ENCODE results near the gene SETMAR. TPM values are rescaled to one million over a fixed set of nuclear protein-coding genes. Genes with fewer than 3 reads are reported as not detected.
A peak's percentile ranks its signal among the peaks of the same experiment; 100 is the strongest.
"Not testable (repeated sequence)": the region's sequence is repeated elsewhere in the genome, so short reads cannot be mapped to it uniquely, and the experiment has no call there.

The SETMAR gene
- total RNA-seq, 2 experiments from 2014 or later: 11.7 to 13.8 TPM

GRCh38 chr3:4294616-4295327 is 8.4 kb upstream of the SETMAR start:
- Mint-ChIP-seq H3K9me3 (no peaks in the 10 kb centered on the region), H3K4me1 (ENCODE audit: low read depth) (peaks cover 7% of the 10 kb centered on the region), H3K27me3 (no peaks in the 10 kb centered on the region), H3K27ac (no peak overlapping the region), H3K4me3 (no peak overlapping the region), H3K36me3 (no peaks in the 10 kb centered on the region)
- ChIA-PET POLR2A (no interaction called here), CTCF (no interaction called here)
- intact Hi-C loops (cut with micrococcal nuclease): loop anchor here (10.0 kb wide), 1 partner anchor 290 kb away; no protein-coding TSS in a partner anchor
- no peak for DNase-seq

GRCh38 chr3:4296454-4296853 is 6.7 kb upstream of the SETMAR start:
- POLR2A ChIA-PET, CTCF ChIA-PET, H3K4me3 Mint-ChIP-seq: not testable (repeated sequence)

GRCh38 chr3:4297486-4297885 is 5.7 kb upstream of the SETMAR start:
- H3K9me3 Mint-ChIP-seq: no peaks in the 10 kb centered on the region
- CTCF ChIA-PET: interaction anchor here (1.5 kb wide), 2 partner anchors 10 to 336 kb away, joined by 4 to 5 read pairs; no protein-coding TSS in a partner anchor

More at GRCh38 chr3:4296454-4296853, 6.7 kb upstream of the SETMAR start:
- H3K27me3 Mint-ChIP-seq; H3K9me3 Mint-ChIP-seq; DNase-seq; H3K4me1 Mint-ChIP-seq (ENCODE audit: low read depth); H3K36me3 Mint-ChIP-seq; H3K27ac Mint-ChIP-seq: not testable (repeated sequence)
- intact Hi-C loops (cut with micrococcal nuclease): loop anchor here (10.0 kb wide), 1 partner anchor 292 kb away; no protein-coding TSS in a partner anchor

GRCh38 chr3:4302747-4303146 is 422 bp upstream of the SETMAR start:
- ChIA-PET CTCF (no interaction called here), POLR2A (no interaction called here)

More at GRCh38 chr3:4297486-4297885, 5.7 kb upstream of the SETMAR start:
- no peak for DNase-seq
- H3K4me1 Mint-ChIP-seq (ENCODE audit: low read depth): peaks cover 4% of the 10 kb centered on the region
- POLR2A ChIA-PET: no interaction called here
- H3K27ac Mint-ChIP-seq: no peak overlapping the region
- intact Hi-C loops (cut with micrococcal nuclease): loop anchor here (10.0 kb wide), 1 partner anchor 293 kb away; no protein-coding TSS in a partner anchor
- H3K4me3 Mint-ChIP-seq: no peak overlapping the region
- no peaks in the 10 kb centered on the region for H3K27me3 Mint-ChIP-seq
- no peaks in the 10 kb centered on the region for H3K36me3 Mint-ChIP-seq

GRCh38 chr3:4305210-4305609 is 2.0 kb downstream of the SETMAR start:
- DNase-seq; intact Hi-C loops (cut with micrococcal nuclease); POLR2A ChIA-PET; H3K27ac Mint-ChIP-seq; H3K36me3 Mint-ChIP-seq; H3K9me3 Mint-ChIP-seq; H3K27me3 Mint-ChIP-seq; H3K4me3 Mint-ChIP-seq: not testable (repeated sequence)
- CTCF ChIA-PET: interaction anchor here (1.8 kb wide), 1 partner anchor 329 kb away, joined by 6 read pairs; no protein-coding TSS in a partner anchor
- H3K4me1 Mint-ChIP-seq (ENCODE audit: low read depth): peaks cover 23% of the 10 kb centered on the region

More at GRCh38 chr3:4302747-4303146, 422 bp upstream of the SETMAR start:
- Mint-ChIP-seq H3K9me3 (no peaks in the 10 kb centered on the region), H3K27me3 (no peaks in the 10 kb centered on the region), H3K27ac (peak overlapping the region; percentile 96), H3K4me3 (peak overlapping the region; percentile 93), H3K36me3 (peaks cover 7% of the 10 kb centered on the region), H3K4me1 (ENCODE audit: low read depth) (peaks cover 23% of the 10 kb centered on the region)
- intact Hi-C loops (cut with micrococcal nuclease): loop anchor here (1.0 to 5.0 kb wide), 6 partner anchors 165 to 1175 kb away; partner anchors contain the start of genes ARL8B, ITPR1, SUMF1 and TRNT1
- DNase-seq: no peak

- Mint-ChIP-seq H3K4me1 (ENCODE audit: low read depth) (peaks cover 23% of the 10 kb centered on the region), H3K27ac (no peak overlapping the region), H3K27me3 (no peaks in the 10 kb centered on the region), H3K4me3 (no peak overlapping the region), H3K36me3 (peaks cover 7% of the 10 kb centered on the region), H3K9me3 (no peaks in the 10 kb centered on the region)
- no peak for DNase-seq
- ChIA-PET POLR2A (no interaction called here), CTCF (interaction anchor here (1.8 kb wide), 1 partner anchor 328 kb away, joined by 6 read pairs; no protein-coding TSS in a partner anchor)
- intact Hi-C loops (cut with micrococcal nuclease): no loop called here
Measured at GRCh38 chr3:4306091-4306490, 2.9 kb downstream of the SETMAR start.

- peaks cover 23% of the 10 kb centered on the region for H3K4me1 Mint-ChIP-seq (ENCODE audit: low read depth)
- H3K27me3 Mint-ChIP-seq: no peaks in the 10 kb centered on the region
- intact Hi-C loops (cut with micrococcal nuclease): no loop called here
- POLR2A ChIA-PET: no interaction called here
- no peak for DNase-seq
- no peak overlapping the region for H3K4me3 Mint-ChIP-seq
- peaks cover 7% of the 10 kb centered on the region for H3K36me3 Mint-ChIP-seq
- no peak overlapping the region for H3K27ac Mint-ChIP-seq
- H3K9me3 Mint-ChIP-seq: no peaks in the 10 kb centered on the region
- CTCF ChIA-PET: interaction anchor here (1.1 to 1.8 kb wide), 2 partner anchors 327 to 1106 kb away, joined by 4 to 6 read pairs; no protein-coding TSS in a partner anchor
Measured at GRCh38 chr3:4306860-4307259, 3.7 kb downstream of the SETMAR start.

GRCh38 chr3:4309491-4310128 is 6.4 kb downstream of the SETMAR start:
- H3K27me3 Mint-ChIP-seq: no peaks in the 10 kb centered on the region
- H3K36me3 Mint-ChIP-seq: peaks cover 16% of the 10 kb centered on the region
- no peak overlapping the region for H3K27ac Mint-ChIP-seq
- H3K4me3 Mint-ChIP-seq: no peak overlapping the region
- ChIA-PET POLR2A (no interaction called here), CTCF (no interaction called here)
- no peak for DNase-seq
- H3K9me3 Mint-ChIP-seq: no peaks in the 10 kb centered on the region
- intact Hi-C loops (cut with micrococcal nuclease): no loop called here
- peaks cover 15% of the 10 kb centered on the region for H3K4me1 Mint-ChIP-seq (ENCODE audit: low read depth)

- intact Hi-C loops (cut with micrococcal nuclease): no loop called here
- H3K36me3 Mint-ChIP-seq: peaks cover 21% of the 10 kb centered on the region
- peaks cover 5% of the 10 kb centered on the region for H3K4me1 Mint-ChIP-seq (ENCODE audit: low read depth)
- CTCF ChIA-PET: no interaction called here
- no peak overlapping the region for H3K27ac Mint-ChIP-seq
- H3K27me3 Mint-ChIP-seq: no peaks in the 10 kb centered on the region
- POLR2A ChIA-PET: no interaction called here
- H3K9me3 Mint-ChIP-seq: no peaks in the 10 kb centered on the region
- H3K4me3 Mint-ChIP-seq: no peak overlapping the region
- DNase-seq: no peak
Measured at GRCh38 chr3:4310971-4311370, 7.8 kb downstream of the SETMAR start.

GRCh38 chr3:4311496-4311895 is 8.3 kb downstream of the SETMAR start:
- ChIA-PET POLR2A (no interaction called here), CTCF (no interaction called here)
- H3K4me1 Mint-ChIP-seq (ENCODE audit: low read depth): peaks cover 3% of the 10 kb centered on the region
- no peak for DNase-seq
- intact Hi-C loops (cut with micrococcal nuclease): no loop called here
- H3K4me3 Mint-ChIP-seq: no peak overlapping the region
- no peak overlapping the region for H3K27ac Mint-ChIP-seq
- no peaks in the 10 kb centered on the region for H3K27me3 Mint-ChIP-seq
- peaks cover 26% of the 10 kb centered on the region for H3K36me3 Mint-ChIP-seq
- peaks cover 3% of the 10 kb centered on the region for H3K9me3 Mint-ChIP-seq

- H3K4me1 Mint-ChIP-seq (ENCODE audit: low read depth): no peaks in the 10 kb centered on the region
- H3K36me3 Mint-ChIP-seq: peaks cover 26% of the 10 kb centered on the region
- H3K4me3 Mint-ChIP-seq: no peak overlapping the region
- CTCF ChIA-PET: interaction anchor here (0.6 to 1.5 kb wide), 2 partner anchors 320 to 1067 kb away, joined by 3 to 7 read pairs; no protein-coding TSS in a partner anchor
- no peak for DNase-seq
- H3K27ac Mint-ChIP-seq: no peak overlapping the region
- H3K27me3 Mint-ChIP-seq: no peaks in the 10 kb centered on the region
- peaks cover 3% of the 10 kb centered on the region for H3K9me3 Mint-ChIP-seq
- POLR2A ChIA-PET: no interaction called here
- intact Hi-C loops (cut with micrococcal nuclease): no loop called here
Measured at GRCh38 chr3:4313606-4314293, 10.6 kb downstream of the SETMAR start.

- Mint-ChIP-seq H3K27ac (no peak overlapping the region), H3K4me1 (ENCODE audit: low read depth) (no peaks in the 10 kb centered on the region), H3K27me3 (no peaks in the 10 kb centered on the region), H3K9me3 (peaks cover 3% of the 10 kb centered on the region), H3K4me3 (no peak overlapping the region), H3K36me3 (peaks cover 26% of the 10 kb centered on the region)
- DNase-seq: no peak
- intact Hi-C loops (cut with micrococcal nuclease): no loop called here
- ChIA-PET POLR2A (no interaction called here), CTCF (interaction anchor here (0.7 to 1.5 kb wide), 2 partner anchors 13 to 319 kb away, joined by 3 to 7 read pairs; no protein-coding TSS in a partner anchor)
Measured at GRCh38 chr3:4314688-4315087, 11.5 kb downstream of the SETMAR start.

All from activated CD4-positive, alpha-beta memory T cell treated with anti-CD3 and anti-CD28 coated beads for 36 hours (primary cell).